T-helper 2 cell treated with Interferon-gamma antibody and Interleukin-4, amounts not matched to agents 5 μg/mL and 100 μg/mL, for 36 hours (primary cell): ENCODE data around the gene RFPL3.
"Not testable (repeated sequence)": the region's sequence is repeated elsewhere in the genome, so short reads cannot be mapped to it uniquely, and the experiment has no call there.

ENCODE experiments used
- DNase-seq: peaks from one replicate; pipeline ENCODE4 v3.0.0; 2021; ENCODE audit warnings: low spot score
- H3K27ac Mint-ChIP-seq: one replicate; pipeline ENCODE4 v1.8.0; 2021; ENCODE audit warnings: mild to moderate bottlenecking, mixed read lengths
- H3K27me3 Mint-ChIP-seq: one replicate; pipeline ENCODE4 v1.8.0; 2021; ENCODE audit warnings: low read depth, mixed read lengths
- H3K36me3 Mint-ChIP-seq: one replicate; pipeline ENCODE4 v1.8.0; 2021; ENCODE audit warnings: low read depth, mixed read lengths
- H3K4me1 Mint-ChIP-seq: one replicate; pipeline ENCODE4 v1.8.0; 2021; ENCODE audit warnings: low read depth, mixed read lengths
- H3K4me3 Mint-ChIP-seq: one replicate; pipeline ENCODE4 v1.8.0; 2022; ENCODE audit warnings: mild to moderate bottlenecking, moderate library complexity, mixed read lengths
- H3K9me3 Mint-ChIP-seq: one replicate; pipeline ENCODE4 v1.8.0; 2021; ENCODE audit warnings: mixed read lengths

Gene RFPL3

GRCh38 chr22:32353840-32354239 is 3.8 kb upstream of the RFPL3 start:
- no peak overlapping the region for H3K27ac Mint-ChIP-seq
- H3K27me3 Mint-ChIP-seq = no peaks in the 10 kb centered on the region
- H3K36me3 Mint-ChIP-seq = no peaks in the 10 kb centered on the region
- H3K9me3 Mint-ChIP-seq = no peaks in the 10 kb centered on the region
- DNase-seq = no peak
- H3K4me3 Mint-ChIP-seq = no peak overlapping the region
- H3K4me1 Mint-ChIP-seq = no peaks in the 10 kb centered on the region

GRCh38 chr22:32354360-32355351 is 3.0 kb upstream of the RFPL3 start:
- H3K4me1 Mint-ChIP-seq = no peaks in the 10 kb centered on the region
- H3K36me3 Mint-ChIP-seq = no peaks in the 10 kb centered on the region
- no peaks in the 10 kb centered on the region for H3K27me3 Mint-ChIP-seq
- no peaks in the 10 kb centered on the region for H3K9me3 Mint-ChIP-seq
- H3K27ac Mint-ChIP-seq = no peak overlapping the region
- no peak for DNase-seq
- no peak overlapping the region for H3K4me3 Mint-ChIP-seq

GRCh38 chr22:32355760-32356159 is 1.9 kb upstream of the RFPL3 start:
- Mint-ChIP-seq H3K27me3 (no peaks in the 10 kb centered on the region), H3K4me1 (no peaks in the 10 kb centered on the region), H3K36me3 (no peaks in the 10 kb centered on the region), H3K4me3 (no peak overlapping the region), H3K27ac (no peak overlapping the region), H3K9me3 (no peaks in the 10 kb centered on the region)
- DNase-seq = no peak

- DNase-seq, H3K27ac Mint-ChIP-seq, H3K4me1 Mint-ChIP-seq, H3K27me3 Mint-ChIP-seq, H3K36me3 Mint-ChIP-seq, H3K4me3 Mint-ChIP-seq, H3K9me3 Mint-ChIP-seq: not testable (repeated sequence)
Observed at GRCh38 chr22:32360096-32360495, 2.4 kb downstream of the RFPL3 start.

- Mint-ChIP-seq H3K4me3 (no peak overlapping the region), H3K4me1 (no peaks in the 10 kb centered on the region), H3K27ac (no peak overlapping the region), H3K36me3 (no peaks in the 10 kb centered on the region), H3K9me3 (no peaks in the 10 kb centered on the region), H3K27me3 (no peaks in the 10 kb centered on the region)
- no peak for DNase-seq
Observed at GRCh38 chr22:32361257-32361656, 3.6 kb downstream of the RFPL3 start.

- no peaks in the 10 kb centered on the region for H3K4me1 Mint-ChIP-seq
- no peaks in the 10 kb centered on the region for H3K9me3 Mint-ChIP-seq
- no peak overlapping the region for H3K27ac Mint-ChIP-seq
- H3K27me3 Mint-ChIP-seq = no peaks in the 10 kb centered on the region
- DNase-seq = no peak
- H3K4me3 Mint-ChIP-seq = no peak overlapping the region
- no peaks in the 10 kb centered on the region for H3K36me3 Mint-ChIP-seq
Observed at GRCh38 chr22:32364210-32364609, 6.5 kb downstream of the RFPL3 start.

- no peaks in the 10 kb centered on the region for H3K27me3 Mint-ChIP-seq
- H3K27ac Mint-ChIP-seq = no peak overlapping the region
- H3K4me3 Mint-ChIP-seq = no peak overlapping the region
- no peaks in the 10 kb centered on the region for H3K36me3 Mint-ChIP-seq
- H3K9me3 Mint-ChIP-seq = no peaks in the 10 kb centered on the region
- no peaks in the 10 kb centered on the region for H3K4me1 Mint-ChIP-seq
- DNase-seq = no peak
Observed at GRCh38 chr22:32375678-32376450, 18.2 kb downstream of the RFPL3 start.

GRCh38 chr22:32376681-32377080 is 19.0 kb downstream of the RFPL3 start:
- Mint-ChIP-seq H3K4me3 (no peak overlapping the region), H3K36me3 (no peaks in the 10 kb centered on the region), H3K4me1 (no peaks in the 10 kb centered on the region), H3K27ac (no peak overlapping the region), H3K27me3 (no peaks in the 10 kb centered on the region), H3K9me3 (no peaks in the 10 kb centered on the region)
- DNase-seq = no peak

GRCh38 chr22:32378707-32379272 is 21.1 kb downstream of the RFPL3 start:
- DNase-seq = no peak
- no peak overlapping the region for H3K4me3 Mint-ChIP-seq
- no peaks in the 10 kb centered on the region for H3K4me1 Mint-ChIP-seq
- H3K9me3 Mint-ChIP-seq = no peaks in the 10 kb centered on the region
- H3K27me3 Mint-ChIP-seq = no peaks in the 10 kb centered on the region
- no peak overlapping the region for H3K27ac Mint-ChIP-seq
- no peaks in the 10 kb centered on the region for H3K36me3 Mint-ChIP-seq

- no peak overlapping the region for H3K27ac Mint-ChIP-seq
- DNase-seq = no peak
Observed at GRCh38 chr22:32380991-32381390, 23.3 kb downstream of the RFPL3 start.

GRCh38 chr22:32385681-32386080 is 28.0 kb downstream of the RFPL3 start:
- no peaks in the 10 kb centered on the region for H3K27me3 Mint-ChIP-seq
- no peaks in the 10 kb centered on the region for H3K9me3 Mint-ChIP-seq
- no peak overlapping the region for H3K4me3 Mint-ChIP-seq
- H3K27ac Mint-ChIP-seq = no peak overlapping the region
- no peak for DNase-seq
- peaks cover 20% of the 10 kb centered on the region for H3K36me3 Mint-ChIP-seq
- H3K4me1 Mint-ChIP-seq = no peaks in the 10 kb centered on the region

More at GRCh38 chr22:32380991-32381390, 23.3 kb downstream of the RFPL3 start:
- peaks cover 2% of the 10 kb centered on the region for H3K36me3 Mint-ChIP-seq
- H3K4me3 Mint-ChIP-seq = no peak overlapping the region
- H3K9me3 Mint-ChIP-seq = no peaks in the 10 kb centered on the region
- no peaks in the 10 kb centered on the region for H3K4me1 Mint-ChIP-seq
- H3K27me3 Mint-ChIP-seq = no peaks in the 10 kb centered on the region

GRCh38 chr22:32389685-32390084 is 32.0 kb downstream of the RFPL3 start:
- no peaks in the 10 kb centered on the region for H3K4me1 Mint-ChIP-seq
- H3K27me3 Mint-ChIP-seq = no peaks in the 10 kb centered on the region
- no peak for DNase-seq
- H3K9me3 Mint-ChIP-seq = no peaks in the 10 kb centered on the region
- peaks cover 39% of the 10 kb centered on the region for H3K36me3 Mint-ChIP-seq
- no peak overlapping the region for H3K27ac Mint-ChIP-seq
- H3K4me3 Mint-ChIP-seq = no peak overlapping the region

GRCh38 chr22:32395107-32395506 is 37.4 kb downstream of the RFPL3 start:
- Mint-ChIP-seq H3K4me3 (no peak overlapping the region), H3K4me1 (peaks cover 6% of the 10 kb centered on the region), H3K27me3 (no peaks in the 10 kb centered on the region), H3K9me3 (no peaks in the 10 kb centered on the region), H3K36me3 (peaks cover 49% of the 10 kb centered on the region), H3K27ac (no peak overlapping the region)
- no peak for DNase-seq

- Mint-ChIP-seq H3K27ac (no peak overlapping the region), H3K36me3 (peaks cover 53% of the 10 kb centered on the region), H3K27me3 (no peaks in the 10 kb centered on the region), H3K4me1 (peaks cover 6% of the 10 kb centered on the region), H3K4me3 (no peak overlapping the region), H3K9me3 (no peaks in the 10 kb centered on the region)
- no peak for DNase-seq
Observed at GRCh38 chr22:32396255-32396654, 38.6 kb downstream of the RFPL3 start.
